Measurements from ENCODE around the gene LGALS1. TPM values are rescaled to one million over a fixed set of nuclear protein-coding genes. Genes with fewer than 3 reads are reported as not detected.

The LGALS1 gene
- total RNA-seq = 1,000 to 10,000 TPM; 1,082 to 1,187 TPM

- Mint-ChIP-seq H3K36me3 (peaks cover 13% of the 10 kb centered on the region), H3K27me3 (no peaks in the 10 kb centered on the region), H3K4me3 (peak within 1 kb of the TSS; percentile 92), H3K27ac (peak within 1 kb of the TSS; percentile 99), H3K9me3 (no peaks in the 10 kb centered on the region), H3K4me1 (peaks cover 33% of the 10 kb centered on the region)
- ATAC-seq (ENCODE audit: low read depth) = peak; percentile 60
- DNase-seq = peak; percentile 82
- POLR2A ChIA-PET = interaction anchor here (0.5 to 18.0 kb wide), 16 partner anchors 11 to 230 kb away, joined by 3 to 216 read pairs (median 7); partner anchors contain the start of genes GGA1, NOL12, PDXP and SH3BP1
These were observed at the start of gene LGALS1 for GRCh38 chr22:37674951-37675929. Gene LGALS1, plus strand, starts transcription at chr22:37675636. Its CDS starts 67 bp downstream, at chr22:37675703.

DNA sequence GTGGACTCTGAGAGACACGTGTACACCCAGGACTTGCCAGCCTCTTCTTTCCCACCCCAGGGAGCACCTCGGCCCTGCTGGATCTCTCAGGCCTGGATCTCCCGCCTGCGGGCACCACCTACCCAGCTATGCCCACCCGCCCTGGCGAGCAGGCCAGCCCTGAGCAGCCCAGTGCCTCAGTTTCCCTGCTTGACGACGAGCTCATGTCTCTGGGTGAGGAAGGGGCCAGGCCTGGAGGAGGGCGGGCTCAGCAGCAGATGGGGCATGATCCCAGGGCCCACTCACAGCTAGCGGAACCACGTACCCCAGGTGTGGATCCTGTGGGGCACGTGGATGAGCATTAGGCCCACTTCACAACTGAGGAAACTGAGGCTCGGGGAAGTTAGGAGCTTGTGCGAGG, 49.7 kb upstream of the LGALS1 start:
- Mint-ChIP-seq H3K9me3 (no peaks in the 10 kb centered on the region), H3K4me3 (no peak overlapping the region), H3K36me3 (peaks cover 6% of the 10 kb centered on the region), H3K27ac (peak overlapping the region; percentile 89), H3K4me1 (peaks cover 35% of the 10 kb centered on the region), H3K27me3 (no peaks in the 10 kb centered on the region)
- ATAC-seq (ENCODE audit: low read depth) (no peak), DNase-seq (no peak)
- POLR2A ChIA-PET = interaction anchor here (1.2 to 4.6 kb wide), 8 partner anchors 11 to 55 kb away, joined by 3 to 31 read pairs (median 8); partner anchors contain the start of genes GGA1, LGALS1 and SH3BP1

GRCh38 chr22:37626144-37626543, 49.3 kb upstream of the LGALS1 start:
- peak overlapping the region; percentile 58 for H3K4me3 Mint-ChIP-seq
- DNase-seq (no peak), ATAC-seq (ENCODE audit: low read depth) (no peak)
- H3K9me3 Mint-ChIP-seq = no peaks in the 10 kb centered on the region
- peak overlapping the region; percentile 89 for H3K27ac Mint-ChIP-seq
- no peaks in the 10 kb centered on the region for H3K27me3 Mint-ChIP-seq
- POLR2A ChIA-PET = interaction anchor here (1.3 to 4.6 kb wide), 7 partner anchors 10 to 55 kb away, joined by 3 to 31 read pairs (median 10); partner anchors contain the start of genes GGA1, LGALS1 and SH3BP1
- H3K36me3 Mint-ChIP-seq = peaks cover 6% of the 10 kb centered on the region
- peaks cover 35% of the 10 kb centered on the region for H3K4me1 Mint-ChIP-seq

DNA sequence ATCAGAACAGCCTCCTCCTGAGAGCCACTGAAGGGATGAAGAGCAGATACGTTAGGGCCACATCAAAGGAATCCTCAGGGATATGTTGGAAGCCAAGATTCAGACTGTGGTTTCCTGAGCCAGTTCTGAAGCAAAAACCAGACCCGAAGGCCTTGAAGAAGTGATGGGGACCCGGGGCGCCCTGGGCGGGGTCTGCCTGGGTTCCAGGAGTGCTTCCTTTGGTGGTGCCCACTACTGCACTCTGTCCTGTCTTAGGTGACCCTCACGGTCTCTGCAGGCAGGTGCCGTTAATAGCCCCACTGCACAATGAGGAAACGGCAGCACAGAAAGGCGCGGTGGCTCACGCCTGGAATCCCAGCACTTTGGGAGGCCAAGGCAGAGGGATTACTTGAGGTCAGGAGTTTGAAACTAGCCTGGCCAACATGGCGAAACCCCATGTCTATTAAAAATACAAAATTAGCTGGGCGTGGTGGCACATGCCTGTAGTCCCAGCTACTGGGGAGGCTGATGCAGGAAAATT, 48.8 kb upstream of the LGALS1 start:
- Mint-ChIP-seq H3K27ac (peak overlapping the region; percentile 89), H3K4me3 (peak overlapping the region; percentile 58), H3K36me3 (peaks cover 6% of the 10 kb centered on the region), H3K9me3 (no peaks in the 10 kb centered on the region), H3K27me3 (no peaks in the 10 kb centered on the region), H3K4me1 (peaks cover 38% of the 10 kb centered on the region)
- POLR2A ChIA-PET = interaction anchor here (0.9 to 4.6 kb wide), 11 partner anchors 10 to 51 kb away, joined by 3 to 31 read pairs (median 10); partner anchors contain the start of genes GGA1, LGALS1, PDXP and SH3BP1
- ATAC-seq (ENCODE audit: low read depth) (no peak), DNase-seq (no peak)

DNA sequence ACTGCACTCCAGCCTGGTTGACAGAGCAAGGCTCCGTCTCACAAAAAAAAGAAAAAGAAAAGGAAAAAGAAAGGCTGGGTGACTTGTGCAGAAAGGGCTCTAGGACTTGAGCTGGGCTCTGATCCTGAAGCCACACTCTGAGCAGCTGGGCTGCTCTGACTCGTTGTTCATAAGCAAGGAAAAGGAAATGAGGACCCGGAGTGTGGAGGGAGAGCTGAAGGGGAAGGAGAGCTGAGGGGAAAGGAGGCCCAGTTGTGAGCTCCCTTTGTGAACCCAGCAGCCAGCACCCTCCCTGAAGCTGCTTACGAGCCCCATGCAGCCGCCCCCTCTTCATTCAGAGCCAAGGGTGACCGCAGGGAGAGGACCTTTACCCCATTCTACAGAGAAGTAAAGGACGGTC, 48.3 kb upstream of the LGALS1 start:
- Mint-ChIP-seq H3K9me3 (no peaks in the 10 kb centered on the region), H3K27ac (peak overlapping the region; percentile 89), H3K4me3 (peak overlapping the region; percentile 58), H3K27me3 (no peaks in the 10 kb centered on the region), H3K4me1 (peaks cover 42% of the 10 kb centered on the region), H3K36me3 (peaks cover 6% of the 10 kb centered on the region)
- ATAC-seq (ENCODE audit: low read depth) (peak; percentile 15), DNase-seq (no peak)
- POLR2A ChIA-PET = interaction anchor here (0.9 to 4.6 kb wide), 11 partner anchors 9 to 60 kb away, joined by 3 to 31 read pairs (median 10); partner anchors contain the start of genes GGA1, LGALS1, NOL12 and PDXP

GRCh38 chr22:37627545-37627944, 47.9 kb upstream of the LGALS1 start:
- Mint-ChIP-seq H3K9me3 (no peaks in the 10 kb centered on the region), H3K27me3 (no peaks in the 10 kb centered on the region), H3K36me3 (peaks cover 6% of the 10 kb centered on the region), H3K4me3 (peak overlapping the region; percentile 58), H3K4me1 (peaks cover 44% of the 10 kb centered on the region), H3K27ac (peak overlapping the region; percentile 89)
- DNase-seq = peak; percentile 68
- ATAC-seq (ENCODE audit: low read depth) = peak; percentile 65
- POLR2A ChIA-PET = interaction anchor here (0.9 to 4.6 kb wide), 11 partner anchors 9 to 59 kb away, joined by 3 to 31 read pairs (median 10); partner anchors contain the start of genes GGA1, LGALS1, NOL12 and PDXP

GRCh38 chr22:37628830-37629229, 46.6 kb upstream of the LGALS1 start:
- DNase-seq (no peak), ATAC-seq (ENCODE audit: low read depth) (no peak)
- Mint-ChIP-seq H3K27ac (peak overlapping the region; percentile 89), H3K4me1 (peaks cover 52% of the 10 kb centered on the region), H3K27me3 (no peaks in the 10 kb centered on the region), H3K9me3 (no peaks in the 10 kb centered on the region), H3K36me3 (peaks cover 7% of the 10 kb centered on the region), H3K4me3 (no peak overlapping the region)
- POLR2A ChIA-PET = interaction anchor here (1.1 to 4.6 kb wide), 3 partner anchors 10 to 29 kb away, joined by 4 to 31 read pairs (median 16); partner anchors contain the start of genes PDXP and SH3BP1

DNA sequence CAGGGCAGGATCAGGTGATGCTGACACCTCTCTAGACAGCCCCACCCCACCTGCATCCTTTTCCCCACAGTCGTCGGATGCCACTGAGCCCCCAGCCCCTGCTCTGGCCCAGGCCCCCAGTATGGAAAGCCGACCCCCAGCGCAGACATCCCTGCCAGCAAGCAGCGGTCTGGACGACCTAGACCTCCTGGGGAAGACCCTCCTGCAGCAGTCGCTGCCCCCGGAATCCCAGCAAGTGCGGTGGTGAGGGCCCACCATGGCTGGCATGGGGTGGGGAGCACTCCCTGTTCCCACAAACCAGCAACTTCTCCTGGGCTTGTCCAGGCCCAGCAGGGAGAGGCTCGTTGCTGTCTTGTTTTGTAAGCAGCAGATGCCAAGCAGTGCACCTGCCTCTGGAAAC, 45.5 kb upstream of the LGALS1 start:
- DNase-seq = no peak
- Mint-ChIP-seq H3K27ac (no peak overlapping the region), H3K36me3 (peaks cover 7% of the 10 kb centered on the region), H3K27me3 (no peaks in the 10 kb centered on the region), H3K4me3 (no peak overlapping the region), H3K4me1 (peaks cover 60% of the 10 kb centered on the region), H3K9me3 (no peaks in the 10 kb centered on the region)
- ATAC-seq (ENCODE audit: low read depth) = no peak
- POLR2A ChIA-PET = interaction anchor here (1.1 to 3.1 kb wide), 4 partner anchors 10 to 45 kb away, joined by 4 to 16 read pairs (median 6); partner anchors contain the start of genes LGALS1 and PDXP

GRCh38 chr22:37630839-37631435, 44.5 kb upstream of the LGALS1 start:
- H3K9me3 Mint-ChIP-seq = no peaks in the 10 kb centered on the region
- H3K27ac Mint-ChIP-seq = peak overlapping the region; percentile 99
- H3K4me3 Mint-ChIP-seq = no peak overlapping the region
- H3K27me3 Mint-ChIP-seq = no peaks in the 10 kb centered on the region
- H3K4me1 Mint-ChIP-seq = peaks cover 59% of the 10 kb centered on the region
- no peak for ATAC-seq (ENCODE audit: low read depth)
- peaks cover 5% of the 10 kb centered on the region for H3K36me3 Mint-ChIP-seq
- POLR2A ChIA-PET = interaction anchor here (0.9 to 3.4 kb wide), 6 partner anchors 9 to 50 kb away, joined by 3 to 51 read pairs (median 4); partner anchors contain the start of genes GGA1 and LGALS1
- no peak for DNase-seq

GRCh38 chr22:37631448-37632173, 43.8 kb upstream of the LGALS1 start:
- Mint-ChIP-seq H3K27me3 (no peaks in the 10 kb centered on the region), H3K9me3 (no peaks in the 10 kb centered on the region), H3K27ac (peak overlapping the region; percentile 99), H3K4me1 (peaks cover 65% of the 10 kb centered on the region), H3K36me3 (peaks cover 7% of the 10 kb centered on the region), H3K4me3 (peak overlapping the region; percentile 82)
- no peak for ATAC-seq (ENCODE audit: low read depth)
- POLR2A ChIA-PET = interaction anchor here (1.3 to 3.4 kb wide), 7 partner anchors 8 to 45 kb away, joined by 3 to 51 read pairs (median 5); partner anchors contain the start of genes GGA1 and PDXP
- peak; percentile 55 for DNase-seq

DNA sequence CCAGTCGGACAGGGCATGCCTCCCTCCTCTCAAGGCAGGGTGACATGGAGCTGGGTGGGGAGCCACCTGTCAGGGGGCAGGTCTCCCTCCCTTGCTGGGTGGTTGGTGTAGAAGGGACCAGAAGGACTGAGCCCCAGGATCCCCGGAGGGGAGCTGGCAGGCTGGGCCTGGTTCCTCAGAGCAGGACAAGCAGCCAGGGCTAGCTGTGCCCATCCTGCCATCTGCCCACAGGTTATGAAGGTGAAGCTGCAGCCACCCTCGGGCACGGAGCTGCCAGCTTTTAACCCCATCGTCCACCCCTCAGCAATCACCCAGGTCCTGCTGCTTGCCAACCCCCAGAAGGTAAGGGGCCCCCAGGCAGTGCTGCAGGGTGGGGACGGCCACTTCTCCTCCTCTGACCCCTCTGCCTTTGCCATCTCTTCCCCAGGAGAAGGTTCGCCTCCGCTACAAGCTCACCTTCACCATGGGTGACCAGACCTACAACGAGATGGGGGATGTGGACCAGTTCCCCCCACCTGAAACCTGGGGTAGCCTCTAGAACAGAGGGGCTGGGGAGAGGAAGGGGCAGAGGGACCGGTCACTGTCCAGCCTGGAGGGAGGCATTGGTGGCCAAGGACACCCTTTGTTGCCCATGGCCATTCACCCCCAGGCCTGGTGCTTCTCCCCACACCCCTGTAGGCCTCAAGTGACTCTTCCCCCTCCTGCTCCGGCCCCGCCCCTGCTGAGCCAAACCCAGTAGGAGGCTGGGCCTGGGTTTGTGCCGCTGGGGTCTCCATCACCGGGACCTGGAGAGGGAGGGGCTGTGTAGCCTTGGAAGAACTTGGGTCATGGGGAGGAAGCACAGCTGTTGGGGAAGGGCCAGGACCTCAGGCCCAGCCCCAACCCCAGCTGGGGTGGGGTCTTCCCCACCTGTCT, 43.0 kb upstream of the LGALS1 start:
- Mint-ChIP-seq H3K4me1 (peaks cover 65% of the 10 kb centered on the region), H3K4me3 (peak overlapping the region; percentile 82), H3K36me3 (peaks cover 7% of the 10 kb centered on the region), H3K9me3 (no peaks in the 10 kb centered on the region), H3K27ac (peak overlapping the region; percentile 99), H3K27me3 (no peaks in the 10 kb centered on the region)
- peak; percentile 6 for ATAC-seq (ENCODE audit: low read depth)
- POLR2A ChIA-PET = interaction anchor here (0.6 to 3.4 kb wide), 8 partner anchors 11 to 47 kb away, joined by 3 to 51 read pairs (median 6); partner anchors contain the start of genes GGA1 and PDXP
- peak; percentile 62 for DNase-seq

All from activated naive CD8-positive, alpha-beta T cell treated with anti-CD3 and anti-CD28 coated beads, Interleukin-2, amount 10 ng/mL, durations not matched to agents 7 days and 5 days (primary cell).